Breast epithelium (tissue), 4 donors: Measurements from ENCODE around the gene RTP3. TPM values are rescaled to one million over a fixed set of nuclear protein-coding genes. Genes with fewer than 3 reads are reported as not detected.

Source experiments
- DNase-seq, 2 donors: peaks; one replicate each; pipeline ENCODE4 v3.0.0-alpha.2; 2019; ENCODE audit warnings: low spot score in 2 of 2
- H3K27ac ChIP-seq, 2 donors: fragments of 200-600 bp; sonication (generic) in 1 of 2; one replicate each; pipeline ENCODE4 v1.5.1; 2016 to 2019; ENCODE audit warnings: mild to moderate bottlenecking in 1 of 2
- H3K27me3 ChIP-seq, 2 donors: fragments of 200-600 bp; sonication (generic) in 1 of 2; one replicate each; pipeline versions ENCODE4 v1.5.1 to v1.6.0; 2017 to 2019; ENCODE audit warnings: control low read depth in 1 of 2, mild to moderate bottlenecking in 1 of 2
- H3K36me3 ChIP-seq: fragments of 200-600 bp; one replicate; pipeline ENCODE4 v1.5.1; 2019
- H3K4me1 ChIP-seq, 2 donors: fragments of 200-600 bp; sonication (generic); one replicate each; pipeline ENCODE4 v1.5.1; 2016 to 2019; ENCODE audit warnings: control low read depth in 1 of 2
- H3K4me3 ChIP-seq, 3 donors: fragments of 200-600 bp; sonication (generic); 1 replicate in 2 of 3; 2 replicates in 1 of 3; pipeline ENCODE4 v1.5.1; 2016 to 2019; ENCODE audit warnings: mild to moderate bottlenecking in 3 of 3, moderate library complexity in 2 of 3
- H3K9me3 ChIP-seq, 2 donors: fragments of 200-600 bp; sonication (generic) in 1 of 2; one replicate each; pipeline ENCODE4 v1.5.1; 2016 to 2019; ENCODE audit warnings: control low read depth in 1 of 2
- CTCF ChIP-seq, 3 donors: fragments of 450-650 bp; IDR thresholded peaks; one replicate each; pipeline ENCODE4 v1.5.1; 2016 to 2017; ENCODE audit warnings: antibody characterized with exemption in 3 of 3, mild to moderate bottlenecking in 3 of 3, moderate library complexity in 3 of 3
- POLR2A ChIP-seq: fragments of 450-650 bp; IDR thresholded peaks from one replicate; pipeline ENCODE4 v1.6.1; 2016; ENCODE audit warnings: antibody characterized with exemption, mild to moderate bottlenecking, moderate library complexity
- POLR2AphosphoS5 ChIP-seq, 3 donors: sonication (generic); formaldehyde crosslinking; IDR thresholded peaks; one replicate each; pipeline ENCODE4 v1.6.1; 2017; ENCODE audit warnings: antibody characterized with exemption in 3 of 3
- intact Hi-C: fragments of 100-400 bp; cut with DNase I; formaldehyde crosslinking; loops from one replicate; pipeline ENCODE4 v1.15.1; 2023; ENCODE audit warnings: low total_unique reads
- total RNA-seq, 3 donors: library from RNA; depleted of rRNA; stranded (reverse); fragments of >200 nt; gene quantifications; one replicate each; pipeline ENCODE4 v1.1.0, GENCODE V29; 2016

The RTP3 gene
- total RNA-seq, 3 donors from 2014 or later: not detected

GRCh38 chr3:46454606-46455005 is 43.2 kb upstream of the RTP3 start:
- DNase-seq: no peak
- Histone ChIP-seq H3K27ac (no peak overlapping the region), H3K27me3 (no peaks in the 10 kb centered on the region), H3K4me1 (no peaks in the 10 kb centered on the region), H3K9me3 (no peaks in the 10 kb centered on the region), H3K4me3 (no peak overlapping the region), H3K36me3 (no peaks in the 10 kb centered on the region)
- TF ChIP-seq POLR2A (no peak), CTCF (IDR thresholded peaks at IDR 0.05) (no peak)
- intact Hi-C loops: no loop called here

- Histone ChIP-seq H3K9me3 (no peaks in the 10 kb centered on the region), H3K27me3 (no peaks in the 10 kb centered on the region), H3K27ac (no peak overlapping the region), H3K4me1 (no peaks in the 10 kb centered on the region), H3K4me3 (no peak overlapping the region), H3K36me3 (no peaks in the 10 kb centered on the region)
- no peak for DNase-seq
- intact Hi-C loops: no loop called here
- TF ChIP-seq POLR2A: no peak
- no peak for TF ChIP-seq POLR2AphosphoS5 (IDR thresholded peaks at IDR 0.05)
- no peak for TF ChIP-seq CTCF (IDR thresholded peaks at IDR 0.05)
Observed at GRCh38 chr3:46455231-46456115, 42.3 kb upstream of the RTP3 start.

- no peak for TF ChIP-seq POLR2A
- no peak for TF ChIP-seq CTCF (IDR thresholded peaks at IDR 0.05)
- no peak for TF ChIP-seq POLR2AphosphoS5 (IDR thresholded peaks at IDR 0.05)
- H3K4me1 ChIP-seq: no peaks in the 10 kb centered on the region
- DNase-seq: no peak
Observed at GRCh38 chr3:46456118-46456517, 41.7 kb upstream of the RTP3 start.

GRCh38 chr3:46460051-46460450 is 37.7 kb upstream of the RTP3 start:
- no peak for TF ChIP-seq POLR2AphosphoS5 (IDR thresholded peaks at IDR 0.05)
- Histone ChIP-seq H3K36me3 (no peaks in the 10 kb centered on the region), H3K9me3 (no peaks in the 10 kb centered on the region), H3K4me1 (no peaks in the 10 kb centered on the region), H3K4me3 (no peak overlapping the region), H3K27ac (no peak overlapping the region), H3K27me3 (peaks cover 0 to 9% of the 10 kb centered on the region in 2 donors)
- no peak for DNase-seq
- intact Hi-C loops: no loop called here

More at GRCh38 chr3:46456118-46456517, 41.7 kb upstream of the RTP3 start:
- H3K9me3 ChIP-seq: no peaks in the 10 kb centered on the region
- H3K27ac ChIP-seq: no peak overlapping the region
- no peaks in the 10 kb centered on the region for H3K27me3 ChIP-seq
- intact Hi-C loops: no loop called here
- H3K4me3 ChIP-seq: no peak overlapping the region
- no peaks in the 10 kb centered on the region for H3K36me3 ChIP-seq

- Histone ChIP-seq H3K4me1 (no peaks in the 10 kb centered on the region), H3K9me3 (no peaks in the 10 kb centered on the region), H3K27ac (peak overlapping the region in 1 of 2 donors; percentile 48), H3K27me3 (peaks cover 0 to 9% of the 10 kb centered on the region in 2 donors), H3K36me3 (no peaks in the 10 kb centered on the region), H3K4me3 (peak overlapping the region in 1 of 3 donors; percentile 51)
- no peak for DNase-seq
- intact Hi-C loops: no loop called here
- no peak for TF ChIP-seq POLR2AphosphoS5 (IDR thresholded peaks at IDR 0.05)
- no peak for TF ChIP-seq POLR2A
- TF ChIP-seq CTCF (IDR thresholded peaks at IDR 0.05): no peak
Observed at GRCh38 chr3:46462111-46462510, 35.7 kb upstream of the RTP3 start.
